Right atrium auricular region (tissue), 2 donors: Measurements from ENCODE around the gene HABP4. TPM values are rescaled to one million over a fixed set of nuclear protein-coding genes. Genes with fewer than 3 reads are reported as not detected.

Experiments used
- DNase-seq: peaks from one replicate; pipeline ENCODE4 v3.0.0-alpha.2; 2019; ENCODE audit warnings: low spot score
- H3K27ac ChIP-seq, 2 donors: fragments of 200-600 bp; sonication (generic); 1 replicate in 1 of 2; 2 replicates in 1 of 2; pipeline ENCODE4 v1.5.1; 2016 to 2019
- H3K27me3 ChIP-seq, 2 donors: fragments of 200-600 bp; sonication (generic); one replicate each; pipeline versions ENCODE4 v1.5.1 to v1.6.0; 2017 to 2019
- H3K36me3 ChIP-seq: fragments of 200-600 bp; sonication (generic); one replicate; pipeline ENCODE4 v1.5.1; 2016
- H3K4me1 ChIP-seq, 2 donors: fragments of 200-600 bp; sonication (generic); one replicate each; pipeline versions ENCODE4 v1.5.1 to v1.6.0; 2017 to 2019
- H3K4me3 ChIP-seq, 2 donors: fragments of 200-600 bp; sonication (generic); 1 replicate in 1 of 2; 2 replicates in 1 of 2; pipeline ENCODE4 v1.5.1; 2017 to 2019; ENCODE audit warnings: mild to moderate bottlenecking in 1 of 2, moderate library complexity in 1 of 2
- H3K9me3 ChIP-seq, 2 donors: fragments of 200-600 bp; sonication (generic); one replicate each; pipeline ENCODE4 v1.5.1; 2019
- CTCF ChIP-seq, 2 donors: fragments of 200-600 bp; sonication (generic); IDR thresholded peaks; one replicate each; pipeline ENCODE4 v1.5.1; 2019; ENCODE audit warnings: antibody characterized with exemption in 2 of 2
- total RNA-seq, 2 donors: library from RNA; depleted of rRNA; stranded (reverse); fragments of >200 nt; gene quantifications; one replicate each; pipeline ENCODE4 v1.1.0, GENCODE V29; 2016

The HABP4 gene
- total RNA-seq, 2 donors from 2014 or later: 16.5 to 20.5 TPM

DNA sequence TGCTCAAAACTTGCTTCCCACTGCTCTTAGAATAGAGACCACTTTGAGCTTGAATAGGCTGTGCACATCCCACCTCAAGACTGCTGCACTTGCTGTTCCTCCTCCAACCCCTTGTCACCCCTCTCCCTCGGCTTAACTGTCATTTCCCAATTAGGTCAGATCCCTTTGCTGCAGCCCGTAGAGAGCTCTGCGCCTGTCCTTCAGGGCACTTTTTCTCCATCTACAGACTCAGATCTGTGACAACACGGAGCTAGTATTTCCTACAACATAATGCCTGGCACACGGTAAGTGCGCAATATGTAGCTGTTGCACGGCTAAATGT, 485 bp upstream of the HABP4 start:
- Histone ChIP-seq H3K27ac (peak overlapping the region; percentile 66 to 68), H3K4me1 (peaks cover 0 to 16% of the 10 kb centered on the region in 2 donors), H3K27me3 (no peaks in the 10 kb centered on the region), H3K4me3 (peak overlapping the region; percentile 39 to 73), H3K36me3 (no peaks in the 10 kb centered on the region), H3K9me3 (no peaks in the 10 kb centered on the region)
- no peak for DNase-seq
- TF ChIP-seq CTCF (IDR thresholded peaks at IDR 0.05): no peak

- Histone ChIP-seq H3K9me3 (no peaks in the 10 kb centered on the region), H3K4me1 (peaks cover 0 to 16% of the 10 kb centered on the region in 2 donors), H3K27me3 (no peaks in the 10 kb centered on the region), H3K27ac (peak overlapping the region; percentile 84 to 91), H3K36me3 (no peaks in the 10 kb centered on the region), H3K4me3 (peak overlapping the region; percentile 73 to 81)
- no peak for DNase-seq
- no peak for TF ChIP-seq CTCF (IDR thresholded peaks at IDR 0.05)
Measured at GRCh38 chr9:96450613-96451528, 902 bp downstream of the HABP4 start.

- no peaks in the 10 kb centered on the region for H3K9me3 ChIP-seq
- peaks cover 0 to 16% of the 10 kb centered on the region in 2 donors for H3K4me1 ChIP-seq
- no peak overlapping the region for H3K27ac ChIP-seq
- DNase-seq: peak; percentile 54
- H3K4me3 ChIP-seq: no peak overlapping the region
- H3K36me3 ChIP-seq: peaks cover 4% of the 10 kb centered on the region
- TF ChIP-seq CTCF (IDR thresholded peaks at IDR 0.05): peak in 1 of 2 donors; percentile 65
- no peaks in the 10 kb centered on the region for H3K27me3 ChIP-seq
Measured at GRCh38 chr9:96453625-96454024, 3.7 kb downstream of the HABP4 start.

DNA sequence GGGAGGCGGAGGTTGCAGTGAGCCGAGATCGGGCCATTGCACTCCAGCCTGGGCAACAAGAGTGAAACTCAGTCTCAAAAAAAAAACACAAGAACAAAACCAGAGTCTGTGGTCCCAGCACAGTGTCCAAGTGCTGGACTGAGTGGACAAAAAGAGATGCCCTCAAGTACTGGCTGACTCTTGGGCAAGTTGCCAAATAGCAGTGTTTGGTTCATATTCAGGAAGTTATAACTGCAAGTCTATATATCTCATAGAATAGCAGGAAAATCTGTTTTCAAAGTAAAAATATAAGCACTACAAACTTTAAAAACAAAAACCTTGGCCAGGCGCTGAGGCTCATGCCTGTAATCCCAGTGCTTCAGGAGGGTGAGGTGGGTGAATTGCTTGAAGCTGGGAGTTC, 7.3 kb downstream of the HABP4 start:
- no peak overlapping the region for H3K27ac ChIP-seq
- H3K4me3 ChIP-seq: no peak overlapping the region
- H3K9me3 ChIP-seq: no peaks in the 10 kb centered on the region
- no peaks in the 10 kb centered on the region for H3K27me3 ChIP-seq
- TF ChIP-seq CTCF (IDR thresholded peaks at IDR 0.05): no peak
- no peaks in the 10 kb centered on the region for H3K4me1 ChIP-seq
- peak; percentile 38 for DNase-seq
- H3K36me3 ChIP-seq: peaks cover 21% of the 10 kb centered on the region

DNA sequence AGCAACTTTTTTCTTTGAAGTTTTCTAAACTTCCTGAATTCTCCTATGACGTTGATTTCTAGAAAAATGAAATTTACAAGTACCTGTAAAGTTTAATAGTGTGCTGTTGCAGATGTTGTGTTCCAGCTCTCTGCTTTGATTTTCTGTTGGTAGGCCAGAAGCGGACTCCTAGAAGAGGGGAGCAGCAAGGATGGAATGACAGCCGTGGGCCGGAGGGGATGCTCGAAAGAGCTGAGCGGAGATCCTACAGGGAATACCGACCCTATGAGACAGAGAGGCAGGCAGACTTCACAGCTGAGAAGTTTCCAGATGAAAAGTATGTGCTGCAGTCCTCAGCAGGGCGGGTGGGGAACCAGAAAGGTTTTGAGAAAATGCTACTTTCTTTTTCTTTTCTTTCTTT, 8.3 kb downstream of the HABP4 start:
- peaks cover 21% of the 10 kb centered on the region for H3K36me3 ChIP-seq
- H3K27me3 ChIP-seq: no peaks in the 10 kb centered on the region

More for the DNA sequence above, 8.3 kb downstream of the HABP4 start:
- TF ChIP-seq CTCF (IDR thresholded peaks at IDR 0.05): no peak
- H3K4me3 ChIP-seq: no peak overlapping the region
- H3K27ac ChIP-seq: no peak overlapping the region
- H3K4me1 ChIP-seq: no peaks in the 10 kb centered on the region
- no peaks in the 10 kb centered on the region for H3K9me3 ChIP-seq
- no peak for DNase-seq
